ENCODE measurements around the gene AS3MT. TPM values are rescaled to one million over a fixed set of nuclear protein-coding genes. Genes with fewer than 3 reads are reported as not detected.

AS3MT gene
- polyA plus RNA-seq, 1 experiment: 3.0 TPM

DNA sequence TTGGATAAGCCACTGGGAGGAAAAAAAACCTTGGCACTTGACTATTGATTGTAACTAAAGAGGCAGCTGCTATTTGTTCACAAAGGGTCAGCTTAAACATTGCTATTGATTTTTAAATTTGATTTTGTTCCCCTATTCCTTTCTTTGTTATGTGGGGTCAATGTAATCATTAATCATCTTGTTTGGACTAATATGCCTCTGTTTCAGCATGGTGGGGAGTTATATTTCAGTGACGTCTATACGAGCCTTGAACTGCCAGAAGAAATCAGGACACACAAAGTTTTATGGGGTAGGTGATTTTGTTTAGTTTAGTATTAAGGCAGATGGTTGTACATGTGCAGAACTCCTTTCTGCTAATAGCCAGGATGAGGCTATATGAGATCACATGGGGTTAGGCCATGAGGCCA lies 7.5 kb downstream of the AS3MT start:
- H3K27me3 ChIP-seq (ENCODE audit: control insufficient read depth, insufficient read depth, low read length): no peaks in the 10 kb centered on the region
- TF ChIP-seq, protein P1, sequence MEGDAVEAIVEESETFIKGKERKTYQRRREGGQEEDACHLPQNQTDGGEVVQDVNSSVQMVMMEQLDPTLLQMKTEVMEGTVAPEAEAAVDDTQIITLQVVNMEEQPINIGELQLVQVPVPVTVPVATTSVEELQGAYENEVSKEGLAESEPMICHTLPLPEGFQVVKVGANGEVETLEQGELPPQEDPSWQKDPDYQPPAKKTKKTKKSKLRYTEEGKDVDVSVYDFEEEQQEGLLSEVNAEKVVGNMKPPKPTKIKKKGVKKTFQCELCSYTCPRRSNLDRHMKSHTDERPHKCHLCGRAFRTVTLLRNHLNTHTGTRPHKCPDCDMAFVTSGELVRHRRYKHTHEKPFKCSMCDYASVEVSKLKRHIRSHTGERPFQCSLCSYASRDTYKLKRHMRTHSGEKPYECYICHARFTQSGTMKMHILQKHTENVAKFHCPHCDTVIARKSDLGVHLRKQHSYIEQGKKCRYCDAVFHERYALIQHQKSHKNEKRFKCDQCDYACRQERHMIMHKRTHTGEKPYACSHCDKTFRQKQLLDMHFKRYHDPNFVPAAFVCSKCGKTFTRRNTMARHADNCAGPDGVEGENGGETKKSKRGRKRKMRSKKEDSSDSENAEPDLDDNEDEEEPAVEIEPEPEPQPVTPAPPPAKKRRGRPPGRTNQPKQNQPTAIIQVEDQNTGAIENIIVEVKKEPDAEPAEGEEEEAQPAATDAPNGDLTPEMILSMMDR (IDR thresholded peaks at IDR 0.05; ENCODE audit: insufficient read depth, low read depth, low read length): no peak
- no peaks in the 10 kb centered on the region for H3K36me3 ChIP-seq (ENCODE audit: control insufficient read depth, insufficient read depth, low read length)
- ChIA-PET CTCF (interaction anchor here (0.6 to 1.2 kb wide), 2 partner anchors 121 to 134 kb away, joined by 3 read pairs; no protein-coding TSS in a partner anchor), POLR2A (no interaction called here)
- DNase-seq (ENCODE audit: low read depth): no peak
- no peak overlapping the region for H3K4me3 ChIP-seq (ENCODE audit: low read depth, low read length)

DNA sequence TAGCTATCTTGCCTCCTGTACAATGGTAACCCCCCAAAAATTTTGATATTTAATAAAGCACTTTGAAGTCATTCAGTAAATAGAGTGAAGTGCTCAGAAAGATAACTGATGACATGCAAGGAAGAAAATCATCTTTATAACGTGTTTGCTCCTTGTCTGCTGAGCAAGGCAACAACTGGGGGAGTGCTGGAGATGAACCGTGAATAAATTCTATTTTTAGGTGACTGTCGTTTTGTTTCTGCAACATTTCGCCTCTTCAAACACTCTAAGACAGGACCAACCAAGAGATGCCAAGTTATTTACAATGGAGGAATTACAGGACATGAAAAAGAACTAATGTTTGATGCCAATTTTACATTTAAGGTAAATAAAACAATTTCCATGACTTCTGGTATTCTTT lies 9.4 kb downstream of the AS3MT start:
- ChIA-PET POLR2A (no interaction called here), CTCF (interaction anchor here (1.1 to 1.4 kb wide), 2 partner anchors 9 to 366 kb away, joined by 3 to 7 read pairs; no protein-coding TSS in a partner anchor)
- H3K36me3 ChIP-seq (ENCODE audit: control insufficient read depth, insufficient read depth, low read length): no peaks in the 10 kb centered on the region
- DNase-seq (ENCODE audit: low read depth): no peak
- H3K4me3 ChIP-seq (ENCODE audit: low read depth, low read length): no peak overlapping the region
- TF ChIP-seq, protein P1 (IDR thresholded peaks at IDR 0.05; ENCODE audit: insufficient read depth, low read depth, low read length): no peak
- H3K27me3 ChIP-seq (ENCODE audit: control insufficient read depth, insufficient read depth, low read length): no peaks in the 10 kb centered on the region

DNA sequence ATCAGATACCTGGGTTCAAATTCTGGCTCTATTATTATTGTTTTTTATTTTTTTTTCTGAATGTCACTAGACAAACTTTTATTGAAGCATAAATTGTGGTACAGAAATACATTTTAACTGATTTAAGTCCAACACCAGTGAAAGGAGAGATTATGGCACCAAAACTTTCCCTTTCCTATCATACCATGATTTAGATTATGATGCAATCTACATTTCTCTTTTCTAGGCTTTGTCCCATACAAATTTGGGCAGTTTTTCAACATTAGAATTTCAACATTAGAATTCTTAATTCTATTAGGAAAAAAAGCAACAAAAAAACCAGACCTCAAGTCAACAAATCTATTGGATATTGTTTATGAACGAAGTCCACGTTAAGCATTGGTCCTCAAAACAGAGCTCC lies 11.0 kb downstream of the AS3MT start:
- CTCF ChIA-PET: no interaction called here
- no peak overlapping the region for H3K4me3 ChIP-seq (ENCODE audit: low read depth, low read length)
- DNase-seq (ENCODE audit: low read depth): no peak
- POLR2A ChIA-PET: no interaction called here
- no peaks in the 10 kb centered on the region for H3K27me3 ChIP-seq (ENCODE audit: control insufficient read depth, insufficient read depth, low read length)
- H3K36me3 ChIP-seq (ENCODE audit: control insufficient read depth, insufficient read depth, low read length): no peaks in the 10 kb centered on the region
- TF ChIP-seq, protein P1 (IDR thresholded peaks at IDR 0.05; ENCODE audit: insufficient read depth, low read depth, low read length): no peak

DNA sequence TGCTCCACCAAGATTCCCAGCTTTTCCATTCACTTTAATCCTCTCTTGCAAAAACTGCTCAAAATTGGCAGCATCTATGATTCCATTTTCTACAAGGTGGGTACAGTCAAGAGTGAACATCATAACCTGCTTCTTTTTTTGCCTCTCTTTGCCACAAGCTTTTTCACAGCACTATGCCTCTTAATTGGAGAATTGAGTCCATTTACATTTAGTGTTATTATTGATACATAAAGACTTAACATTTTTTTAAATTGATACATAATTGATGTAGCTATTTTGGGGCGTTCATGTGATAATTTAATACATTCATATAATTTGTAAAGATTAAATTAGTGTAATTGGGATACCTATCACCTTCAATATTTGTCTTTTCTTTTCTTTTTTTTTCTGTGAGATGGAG lies 18.8 kb downstream of the AS3MT start:
- H3K4me3 ChIP-seq (ENCODE audit: low read depth, low read length): no peak overlapping the region
- no peak for DNase-seq (ENCODE audit: low read depth)
- POLR2A ChIA-PET: no interaction called here
- TF ChIP-seq, protein P1 (IDR thresholded peaks at IDR 0.05; ENCODE audit: insufficient read depth, low read depth, low read length): no peak
- H3K27me3 ChIP-seq (ENCODE audit: control insufficient read depth, insufficient read depth, low read length): no peaks in the 10 kb centered on the region
- H3K36me3 ChIP-seq (ENCODE audit: control insufficient read depth, insufficient read depth, low read length): no peaks in the 10 kb centered on the region
- CTCF ChIA-PET: interaction anchor here (0.7 to 5.4 kb wide), 4 partner anchors 9 to 156 kb away, joined by 3 to 23 read pairs (median 3); no protein-coding TSS in a partner anchor

DNA sequence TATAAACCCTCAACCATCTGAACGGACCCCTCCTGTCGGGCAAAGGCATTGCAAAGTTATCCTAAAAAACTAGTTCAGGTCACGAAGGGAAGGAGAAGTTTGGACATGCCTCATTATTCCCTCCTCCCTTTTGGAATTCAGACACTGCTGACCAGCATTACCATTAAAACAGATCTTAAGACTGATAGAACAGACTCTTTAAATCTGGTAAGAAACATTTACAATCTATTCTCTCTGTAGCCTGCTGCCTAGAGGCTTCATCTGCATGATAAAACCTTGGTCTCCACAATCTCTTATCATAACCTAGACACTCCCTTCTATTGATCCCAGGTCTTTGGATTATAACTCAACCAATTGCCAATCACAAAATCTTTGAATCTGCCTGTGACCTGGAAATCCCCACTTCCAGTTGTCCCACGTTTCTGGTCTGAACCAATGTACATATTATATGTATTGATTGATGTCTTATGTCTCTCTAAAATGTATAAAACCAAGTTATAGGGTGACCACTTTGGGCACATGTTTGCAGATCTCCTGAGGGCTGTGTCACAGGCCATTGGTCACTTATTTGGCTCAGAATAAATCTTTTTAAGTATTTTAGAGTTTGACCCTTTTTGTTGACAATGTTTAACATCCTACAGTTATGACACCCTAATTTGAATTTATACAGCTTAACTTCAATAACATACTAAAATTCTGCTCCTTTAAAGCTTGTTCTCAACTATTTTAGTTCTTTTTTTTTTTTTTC lies 25.4 kb downstream of the AS3MT start:
- Histone ChIP-seq H3K4me3 (ENCODE audit: low read depth, low read length) (no peak overlapping the region), H3K36me3 (ENCODE audit: control insufficient read depth, insufficient read depth, low read length) (no peaks in the 10 kb centered on the region), H3K27me3 (ENCODE audit: control insufficient read depth, insufficient read depth, low read length) (no peaks in the 10 kb centered on the region)
- TF ChIP-seq, protein P1 (IDR thresholded peaks at IDR 0.05; ENCODE audit: insufficient read depth, low read depth, low read length): no peak
- ChIA-PET CTCF (interaction anchor here (12.7 kb wide), 1 partner anchor 61 kb away, joined by 168 read pairs; the partner anchor contains the start of gene CYP17A1), POLR2A (no interaction called here)
- DNase-seq (ENCODE audit: low read depth): no peak
